ENCODE measurements around the gene PEF1.

Gene PEF1

DNA sequence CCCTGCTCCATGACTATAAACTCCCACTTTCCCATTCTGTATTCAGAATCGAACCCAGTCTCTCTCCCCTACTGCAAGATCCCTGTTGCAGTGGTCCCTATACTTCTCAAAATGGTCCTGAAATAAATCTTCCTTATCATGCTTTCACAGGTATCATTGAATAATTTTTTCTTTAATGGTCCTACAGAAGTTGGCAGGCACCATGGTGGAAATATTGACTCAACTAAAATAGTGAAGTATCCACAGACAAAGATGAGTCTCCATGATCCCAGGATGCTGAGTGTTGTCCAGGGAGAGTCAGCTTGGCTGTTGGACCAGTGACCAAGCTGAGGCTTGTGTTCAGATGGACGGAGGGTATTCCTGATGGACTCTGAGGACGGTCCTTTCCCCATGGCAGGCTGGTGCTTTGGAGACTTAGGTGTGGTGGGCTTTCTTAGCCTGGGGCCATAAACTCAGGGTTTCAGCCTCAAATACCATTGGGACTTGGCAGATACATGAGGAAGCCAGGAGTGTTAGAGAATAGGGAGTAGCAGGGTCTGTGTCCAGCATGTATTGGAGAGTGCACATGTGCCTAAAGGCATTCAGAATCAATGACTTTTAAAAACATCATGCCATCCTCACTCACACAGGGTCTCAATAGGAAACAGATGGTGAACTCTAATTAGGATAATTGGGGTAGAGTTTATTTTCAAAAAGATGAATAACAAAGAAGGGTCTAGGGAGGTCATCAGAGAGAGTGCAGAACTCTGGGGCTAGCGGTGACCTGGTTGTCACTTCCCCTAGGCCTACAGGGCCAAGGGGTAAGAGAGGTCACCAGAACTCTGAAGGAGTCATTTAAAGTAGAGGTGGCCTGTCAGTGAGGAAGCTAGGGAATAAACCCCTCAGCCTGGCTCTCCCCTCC lies 48.6 kb downstream of the PEF1 start:
- Histone ChIP-seq H3K9me3 (ENCODE audit: insufficient read depth, low read length) (no peaks in the 10 kb centered on the region), H4K20me1 (ENCODE audit: low read depth, low read length) (no peaks in the 10 kb centered on the region), H3K4me3 (ENCODE audit: insufficient read depth, low read length, poor library complexity, severe bottlenecking) (no peak overlapping the region), H3K27ac (ENCODE audit: low read depth, low read length) (no peak overlapping the region), H3K9ac (ENCODE audit: low read length) (no peak overlapping the region), H3K4me2 (ENCODE audit: low read depth, low read length, poor library complexity, severe bottlenecking) (no peak overlapping the region), H3K9me2 (replicated peaks; ENCODE audit: insufficient read depth, low read length) (no peaks in the 10 kb centered on the region), H3K79me2 (ENCODE audit: insufficient read depth, low read length) (no peaks in the 10 kb centered on the region), H3K36me3 (ENCODE audit: low read length) (no peaks in the 10 kb centered on the region), H3K27me3 (ENCODE audit: low read length) (0 out of 2 replicates have a peak, but pooled peaks cover 3% of the 10 kb centered on the region), H2AFZ (ENCODE audit: low read depth, low read length, severe bottlenecking) (no peak overlapping the region), H3F3A (ENCODE audit: insufficient read depth) (no peaks in the 10 kb centered on the region)
- TF ChIP-seq, protein P1, sequence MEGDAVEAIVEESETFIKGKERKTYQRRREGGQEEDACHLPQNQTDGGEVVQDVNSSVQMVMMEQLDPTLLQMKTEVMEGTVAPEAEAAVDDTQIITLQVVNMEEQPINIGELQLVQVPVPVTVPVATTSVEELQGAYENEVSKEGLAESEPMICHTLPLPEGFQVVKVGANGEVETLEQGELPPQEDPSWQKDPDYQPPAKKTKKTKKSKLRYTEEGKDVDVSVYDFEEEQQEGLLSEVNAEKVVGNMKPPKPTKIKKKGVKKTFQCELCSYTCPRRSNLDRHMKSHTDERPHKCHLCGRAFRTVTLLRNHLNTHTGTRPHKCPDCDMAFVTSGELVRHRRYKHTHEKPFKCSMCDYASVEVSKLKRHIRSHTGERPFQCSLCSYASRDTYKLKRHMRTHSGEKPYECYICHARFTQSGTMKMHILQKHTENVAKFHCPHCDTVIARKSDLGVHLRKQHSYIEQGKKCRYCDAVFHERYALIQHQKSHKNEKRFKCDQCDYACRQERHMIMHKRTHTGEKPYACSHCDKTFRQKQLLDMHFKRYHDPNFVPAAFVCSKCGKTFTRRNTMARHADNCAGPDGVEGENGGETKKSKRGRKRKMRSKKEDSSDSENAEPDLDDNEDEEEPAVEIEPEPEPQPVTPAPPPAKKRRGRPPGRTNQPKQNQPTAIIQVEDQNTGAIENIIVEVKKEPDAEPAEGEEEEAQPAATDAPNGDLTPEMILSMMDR (IDR thresholded peaks at IDR 0.05; ENCODE audit: insufficient read depth, low read length, poor library complexity, severe bottlenecking): no peak
- no peak for TF ChIP-seq EZH2phosphoT487 (conservative IDR thresholded peaks at IDR 0.05; ENCODE audit: low read length)

DNA sequence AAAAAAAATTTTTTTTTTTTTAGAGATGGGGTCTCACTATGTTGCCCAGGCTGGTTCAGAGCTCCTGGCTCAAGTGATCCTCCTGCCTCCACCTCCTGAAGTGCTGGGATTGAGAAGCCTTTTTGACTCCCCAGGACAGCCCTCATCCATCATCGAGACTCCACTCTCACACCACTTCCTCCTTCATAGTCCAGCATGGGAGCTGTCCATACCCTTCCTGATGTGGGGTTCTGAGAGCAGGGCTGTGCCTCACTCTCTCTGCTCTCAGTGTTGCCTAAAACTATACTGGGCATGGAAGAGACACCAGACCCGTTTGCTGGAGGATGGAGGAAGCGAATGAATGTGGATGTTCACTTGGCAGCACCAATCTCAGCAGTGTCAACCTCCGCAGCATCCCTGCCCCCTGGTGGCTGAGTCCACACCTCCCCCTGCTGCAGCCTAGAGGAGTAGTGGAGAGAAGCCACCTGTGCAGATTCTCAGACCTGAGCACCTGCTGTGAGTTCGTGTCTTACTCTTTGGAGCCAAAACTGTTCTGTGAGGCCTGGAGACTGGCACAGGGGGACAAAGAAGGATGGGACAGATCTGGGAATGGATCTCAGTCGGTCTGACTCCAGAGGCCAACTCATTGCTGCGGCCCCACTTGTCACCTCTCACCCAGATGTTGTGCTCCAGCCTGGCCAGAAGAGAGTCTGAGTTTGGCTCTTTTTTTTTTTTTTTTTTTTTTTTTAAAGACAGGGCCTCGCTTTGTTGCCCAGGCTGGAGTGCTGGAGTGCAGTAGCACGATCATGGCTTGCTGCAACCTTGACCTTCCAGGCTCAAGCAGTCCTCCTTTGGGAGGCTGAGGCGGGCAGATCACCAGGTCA lies 50.7 kb downstream of the PEF1 start:
- 0 out of 2 replicates have a peak, but pooled peaks cover 3% of the 10 kb centered on the region for H3K27me3 ChIP-seq (ENCODE audit: low read length)
- no peaks in the 10 kb centered on the region for H3K9me3 ChIP-seq (ENCODE audit: insufficient read depth, low read length)
- no peaks in the 10 kb centered on the region for H3K79me2 ChIP-seq (ENCODE audit: insufficient read depth, low read length)
- TF ChIP-seq EZH2phosphoT487 (conservative IDR thresholded peaks at IDR 0.05; ENCODE audit: low read length): no peak
- TF ChIP-seq, protein P1 (IDR thresholded peaks at IDR 0.05; ENCODE audit: insufficient read depth, low read length, poor library complexity, severe bottlenecking): peak; percentile 93
- no peak overlapping the region for H3K4me2 ChIP-seq (ENCODE audit: low read depth, low read length, poor library complexity, severe bottlenecking)
- no peaks in the 10 kb centered on the region for H3F3A ChIP-seq (ENCODE audit: insufficient read depth)
- no peaks in the 10 kb centered on the region for H4K20me1 ChIP-seq (ENCODE audit: low read depth, low read length)
- no peak overlapping the region for H2AFZ ChIP-seq (ENCODE audit: low read depth, low read length, severe bottlenecking)
- H3K36me3 ChIP-seq (ENCODE audit: low read length): no peaks in the 10 kb centered on the region
- no peak overlapping the region for H3K4me3 ChIP-seq (ENCODE audit: insufficient read depth, low read length, poor library complexity, severe bottlenecking)
- H3K9me2 ChIP-seq (replicated peaks; ENCODE audit: insufficient read depth, low read length): no peaks in the 10 kb centered on the region
- no peak overlapping the region for H3K9ac ChIP-seq (ENCODE audit: low read length)
- H3K27ac ChIP-seq (ENCODE audit: low read depth, low read length): no peak overlapping the region

DNA sequence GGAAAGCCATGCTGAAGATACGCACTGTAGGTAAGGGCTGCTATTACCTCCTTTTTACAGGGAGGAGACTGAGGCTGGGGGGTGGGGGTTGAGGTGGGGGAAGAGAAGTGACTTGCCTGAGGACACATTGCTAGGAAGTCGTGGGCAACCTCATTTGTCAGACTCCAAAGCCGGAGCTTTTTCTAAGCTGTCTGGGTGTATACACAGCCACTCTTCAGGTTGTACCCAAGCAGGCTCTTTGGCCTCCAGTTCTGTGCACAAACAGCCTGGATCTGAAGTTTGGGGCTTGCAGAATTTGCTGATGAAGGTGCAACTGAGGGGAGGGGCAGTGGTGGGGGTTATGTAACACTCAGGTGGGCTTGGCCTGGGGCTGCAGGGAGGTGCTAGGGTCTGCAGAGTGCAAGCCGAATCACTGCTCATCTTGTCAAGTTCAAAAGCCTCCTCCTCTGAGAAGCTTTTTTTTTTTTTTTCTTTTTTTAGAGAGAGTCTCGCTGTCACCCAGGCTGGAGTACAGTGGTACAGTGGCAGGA lies 51.5 kb downstream of the PEF1 start:
- H4K20me1 ChIP-seq (ENCODE audit: low read depth, low read length): no peaks in the 10 kb centered on the region
- H3K9me3 ChIP-seq (ENCODE audit: insufficient read depth, low read length): no peaks in the 10 kb centered on the region
- H3K4me3 ChIP-seq (ENCODE audit: insufficient read depth, low read length, poor library complexity, severe bottlenecking): no peak overlapping the region
- no peak overlapping the region for H3K9ac ChIP-seq (ENCODE audit: low read length)
- TF ChIP-seq, protein P1 (IDR thresholded peaks at IDR 0.05; ENCODE audit: insufficient read depth, low read length, poor library complexity, severe bottlenecking): no peak
- no peak for TF ChIP-seq EZH2phosphoT487 (conservative IDR thresholded peaks at IDR 0.05; ENCODE audit: low read length)
- no peaks in the 10 kb centered on the region for H3K79me2 ChIP-seq (ENCODE audit: insufficient read depth, low read length)
- no peaks in the 10 kb centered on the region for H3K9me2 ChIP-seq (replicated peaks; ENCODE audit: insufficient read depth, low read length)
- H3F3A ChIP-seq (ENCODE audit: insufficient read depth): no peaks in the 10 kb centered on the region
- 0 out of 2 replicates have a peak, but pooled peaks cover 3% of the 10 kb centered on the region for H3K27me3 ChIP-seq (ENCODE audit: low read length)
- H3K36me3 ChIP-seq (ENCODE audit: low read length): no peaks in the 10 kb centered on the region
- H3K4me2 ChIP-seq (ENCODE audit: low read depth, low read length, poor library complexity, severe bottlenecking): no peak overlapping the region
- H3K27ac ChIP-seq (ENCODE audit: low read depth, low read length): no peak overlapping the region
- H2AFZ ChIP-seq (ENCODE audit: low read depth, low read length, severe bottlenecking): no peak overlapping the region
